ENCODE measurements around the gene PLEKHG2. TPM values are rescaled to one million over a fixed set of nuclear protein-coding genes. Genes with fewer than 3 reads are reported as not detected.

PLEKHG2 gene
- total RNA-seq, 1 experiment from 2014 or later = 19.6 TPM

- POLR2A ChIA-PET = interaction anchor here (1.3 kb wide), 1 partner anchor 38 kb away, joined by 3 read pairs; the partner anchor contains the start of gene RPS16
- DNase-seq (ENCODE audit: unreplicated experiment) = no peak
- Mint-ChIP-seq H3K9me3 (ENCODE audit: unreplicated experiment) (no peaks in the 10 kb centered on the region), H3K27ac (ENCODE audit: low read depth, unreplicated experiment) (no peak overlapping the region), H3K36me3 (ENCODE audit: insufficient read depth, unreplicated experiment) (peaks cover 67% of the 10 kb centered on the region), H3K4me1 (ENCODE audit: insufficient read depth, unreplicated experiment) (no peaks in the 10 kb centered on the region), H3K4me3 (ENCODE audit: unreplicated experiment) (no peak overlapping the region), H3K27me3 (ENCODE audit: insufficient read depth, unreplicated experiment) (no peaks in the 10 kb centered on the region)
- CTCF ChIA-PET = interaction anchor here (0.6 to 4.7 kb wide), 18 partner anchors 8 to 403 kb away, joined by 3 to 41 read pairs (median 4); partner anchors contain the start of genes EID2B and SUPT5H
- intact Hi-C loops (cut with micrococcal nuclease) = no loop called here
- no peak for TF ChIP-seq CTCF (IDR thresholded peaks at IDR 0.05; ENCODE audit: unreplicated experiment)
- BruUV-seq (replicated peaks) = no TSS peak
These were observed 61.0 kb downstream of the PLEKHG2 start for GRCh38 chr19:39473443-39473960.

DNA sequence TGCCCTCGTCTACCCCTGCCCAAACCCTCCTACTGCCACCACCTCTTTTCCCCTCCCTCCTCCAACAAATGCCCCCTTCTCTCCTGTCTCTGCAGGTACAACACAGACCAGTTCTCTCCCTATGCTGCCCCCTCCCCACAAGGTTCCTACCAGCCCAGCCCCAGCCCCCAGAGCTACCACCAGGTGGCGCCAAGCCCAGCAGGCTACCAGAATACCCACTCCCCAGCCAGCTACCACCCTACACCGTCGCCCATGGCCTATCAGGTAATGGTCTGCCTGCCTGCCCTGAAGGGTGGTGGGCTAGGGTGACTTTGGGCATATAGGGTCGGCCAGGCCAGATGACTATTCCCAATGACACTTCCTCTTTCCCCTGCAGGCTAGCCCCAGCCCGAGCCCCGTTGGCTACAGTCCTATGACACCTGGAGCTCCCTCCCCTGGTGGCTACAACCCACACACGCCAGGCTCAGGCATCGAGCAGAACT lies 61.7 kb downstream of the PLEKHG2 start:
- Mint-ChIP-seq H3K36me3 (ENCODE audit: insufficient read depth, unreplicated experiment) (peaks cover 67% of the 10 kb centered on the region), H3K27me3 (ENCODE audit: insufficient read depth, unreplicated experiment) (no peaks in the 10 kb centered on the region), H3K4me3 (ENCODE audit: unreplicated experiment) (no peak overlapping the region), H3K9me3 (ENCODE audit: unreplicated experiment) (no peaks in the 10 kb centered on the region), H3K4me1 (ENCODE audit: insufficient read depth, unreplicated experiment) (no peaks in the 10 kb centered on the region), H3K27ac (ENCODE audit: low read depth, unreplicated experiment) (no peak overlapping the region)
- intact Hi-C loops (cut with micrococcal nuclease) = loop anchor here (1.0 kb wide), 1 partner anchor 58 kb away; the partner anchor contains the start of gene EID2B
- ChIA-PET CTCF (interaction anchor here (0.6 to 4.7 kb wide), 38 partner anchors 8 to 404 kb away, joined by 3 to 41 read pairs (median 4); partner anchors contain the start of genes DLL3, EID2, EID2B and RPS16), POLR2A (interaction anchor here (1.3 kb wide), 1 partner anchor 38 kb away, joined by 3 read pairs; the partner anchor contains the start of gene RPS16)
- TF ChIP-seq CTCF (IDR thresholded peaks at IDR 0.05; ENCODE audit: unreplicated experiment) = peak; percentile 86
- peak; percentile 46 for DNase-seq (ENCODE audit: unreplicated experiment)
- no TSS peak for BruUV-seq (replicated peaks)

DNA sequence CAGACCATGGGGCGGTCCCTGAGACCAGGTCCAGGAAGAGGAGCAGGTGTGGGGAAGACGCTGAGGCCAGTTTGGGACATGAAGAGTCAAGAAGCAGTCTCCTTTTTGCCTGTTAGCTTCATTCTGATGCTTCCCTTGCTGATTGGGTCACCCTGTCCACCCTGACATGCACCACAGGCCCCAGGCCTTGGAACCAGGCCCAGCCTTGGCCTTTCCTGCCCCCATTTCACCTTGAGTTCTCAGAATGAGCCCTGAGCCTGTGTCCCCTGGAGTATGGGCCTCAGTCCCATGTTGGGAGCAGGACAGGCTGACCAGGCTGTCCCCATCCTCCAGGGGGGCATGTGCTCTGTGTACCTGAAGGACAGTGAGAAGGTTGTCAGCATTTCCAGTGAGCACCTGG lies 63.3 kb downstream of the PLEKHG2 start:
- peaks cover 8% of the 10 kb centered on the region for H3K4me1 Mint-ChIP-seq (ENCODE audit: insufficient read depth, unreplicated experiment)
- H3K36me3 Mint-ChIP-seq (ENCODE audit: insufficient read depth, unreplicated experiment) = peaks cover 62% of the 10 kb centered on the region
- H3K27me3 Mint-ChIP-seq (ENCODE audit: insufficient read depth, unreplicated experiment) = no peaks in the 10 kb centered on the region
- no peaks in the 10 kb centered on the region for H3K9me3 Mint-ChIP-seq (ENCODE audit: unreplicated experiment)
- ChIA-PET POLR2A (interaction anchor here (0.7 kb wide), 1 partner anchor 40 kb away, joined by 3 read pairs; no protein-coding TSS in a partner anchor), CTCF (interaction anchor here (0.6 to 4.7 kb wide), 6 partner anchors 8 to 281 kb away, joined by 3 to 41 read pairs (median 4); partner anchors contain the start of gene EID2B)
- H3K4me3 Mint-ChIP-seq (ENCODE audit: unreplicated experiment) = no peak overlapping the region
- BruUV-seq (replicated peaks) = no TSS peak
- no peak overlapping the region for H3K27ac Mint-ChIP-seq (ENCODE audit: low read depth, unreplicated experiment)
- intact Hi-C loops (cut with micrococcal nuclease) = no loop called here
- TF ChIP-seq CTCF (IDR thresholded peaks at IDR 0.05; ENCODE audit: unreplicated experiment) = no peak
- no peak for DNase-seq (ENCODE audit: unreplicated experiment)

Small RNA genes lying within 50 kb of the gene (microRNA-seq; reads per million reads assigned to microRNA genes)
- not detected for gene MIR4530

Other genes starting within 250 kb of the PLEKHG2 start
- gene NCCRP1, start 215.7 kb upstream of the PLEKHG2 start, total RNA-seq (2022) = not detected in 2 replicates
- gene SYCN, start 208.4 kb upstream of the PLEKHG2 start, total RNA-seq (2022) = not detected in 2 replicates
- not detected in 2 replicates for gene IFNL3, start 167.7 kb upstream of the PLEKHG2 start, total RNA-seq (2022)
- not detected in 2 replicates for gene IFNL4, start 163.8 kb upstream of the PLEKHG2 start, total RNA-seq (2022)
- not detected in 2 replicates for gene IFNL2, start 144.3 kb upstream of the PLEKHG2 start, total RNA-seq (2022)
- gene IFNL1, start 116.3 kb upstream of the PLEKHG2 start, total RNA-seq (2022) = not detected in 2 replicates
- 0.16 TPM in 1 of 2 replicates, not detected in the other for gene LRFN1, start 91.8 kb upstream of the PLEKHG2 start, total RNA-seq (2022)
- not detected in 2 replicates for gene GMFG, start 76.6 kb upstream of the PLEKHG2 start, total RNA-seq (2022)
- 65.4 and 94.2 TPM in 2 replicates for gene SAMD4B, start 70.2 kb upstream of the PLEKHG2 start, total RNA-seq (2022)
- gene PAF1, start 21.6 kb upstream of the PLEKHG2 start, total RNA-seq (2022) = 47.0 and 48.5 TPM in 2 replicates
- 24.3 and 31.7 TPM in 2 replicates for gene MED29, start 21.3 kb upstream of the PLEKHG2 start, total RNA-seq (2022)
- 83.7 and 98.4 TPM in 2 replicates for gene ZFP36, start 5.8 kb upstream of the PLEKHG2 start, total RNA-seq (2022)
- gene RPS16, start 23.3 kb downstream of the PLEKHG2 start, total RNA-seq (2022) = 2,837 and 2,909 TPM in 2 replicates
- gene SUPT5H, start 32.9 kb downstream of the PLEKHG2 start, total RNA-seq (2022) = 122 and 165 TPM in 2 replicates
- 71.2 and 94.2 TPM in 2 replicates for gene TIMM50, start 68.2 kb downstream of the PLEKHG2 start, total RNA-seq (2022)
- 0.56 and 0.68 TPM in 2 replicates for gene DLL3, start 86.3 kb downstream of the PLEKHG2 start, total RNA-seq (2022)
- not detected in 2 replicates for gene SELENOV, start 102.5 kb downstream of the PLEKHG2 start, total RNA-seq (2022)
- 2.0 and 3.3 TPM in 2 replicates for gene EID2B, start 120.2 kb downstream of the PLEKHG2 start, total RNA-seq (2022)
- 8.5 and 10.4 TPM in 2 replicates for gene EID2, start 127.5 kb downstream of the PLEKHG2 start, total RNA-seq (2022)
- gene LGALS13, start 189.9 kb downstream of the PLEKHG2 start, total RNA-seq (2022) = not detected in 2 replicates
- gene LGALS16, start 243.2 kb downstream of the PLEKHG2 start, total RNA-seq (2022) = not detected in 2 replicates

Data from MCF 10A (cell line).